HepG2 (cell line): ENCODE data around the gene ZNF154. TPM values are rescaled to one million over a fixed set of nuclear protein-coding genes. Genes with fewer than 3 reads are reported as not detected.

ENCODE experiments used
- ATAC-seq: fragments of 200-7000 bp; cut with Tn5 transposase; 3 replicates; pipeline ENCODE4 v1.9.1; 2020; ENCODE audit warnings: mild to moderate bottlenecking, moderate library complexity
- BruUV-seq: library from RNA; stranded (reverse); fragments of 400-500 nt; replicated peaks from 2 replicates; lab custom pipeline; 2021; lab: Mats Ljungman, UMichigan
- CTCF ChIA-PET: fragments of 300-600 bp; formaldehyde crosslinking; extraction: SDS; loops from one replicate; lab custom pipeline; 2021; ENCODE audit warnings: low total read pairs, inconsistent platforms, low intra/inter-chr PET ratio; lab: Yijun Ruan, JAX
- POLR2A ChIA-PET: fragments of 350-600 bp; sonication (Branson Sonifier 250); formaldehyde crosslinking; loops from one replicate; lab custom pipeline; 2020; ENCODE audit warnings: antibody characterized with exemption, inconsistent platforms; lab: Yijun Ruan, JAX
- DNase-seq: peaks from one replicate; pipeline ENCODE4 v3.0.0-alpha.2; 2015; ENCODE audit warnings: low spot score
- FAIRE-seq: peaks from 3 replicates; lab custom pipeline; 2011; peaks lifted over from hg19 to GRCh38; lab: Jason Lieb, UNC
- H2AFZ ChIP-seq: one replicate; pipeline ENCODE4 v1.6.1; 2011; ENCODE audit warnings: low read length, inconsistent platforms
- H3K27ac ChIP-seq: fragments of 300-600 bp; 3 replicates; pipeline ENCODE4 v1.8.0; 2011; ENCODE audit warnings: mixed run types, mild to moderate bottlenecking, mixed read lengths, low read length, inconsistent platforms; ENCODE audit not compliant: insufficient read depth; ENCODE audit errors: extremely low read length
- H3K27me3 ChIP-seq, 2 experiments: fragments of 200-600 bp in 1 of 2; 2 replicates in 1 of 2; 3 replicates in 1 of 2; pipeline versions ENCODE4 v1.6.0 to v1.8.0; 2011; ENCODE audit warnings: low read length in 2 of 2, mild to moderate bottlenecking in 2 of 2, moderate library complexity in 2 of 2, inconsistent platforms in 1 of 2; ENCODE audit not compliant: insufficient read depth in 2 of 2, control insufficient read depth in 1 of 2
- H3K36me3 ChIP-seq, 2 experiments: fragments of 200-600 bp in 1 of 2; replicated peaks in 1 of 2; 2 replicates in 1 of 2; 3 replicates in 1 of 2; pipeline versions ENCODE4 v1.5.1 to v1.8.0; 2011; ENCODE audit warnings: low read length in 2 of 2, inconsistent platforms in 1 of 2; ENCODE audit not compliant: insufficient read depth in 2 of 2, control insufficient read depth in 1 of 2
- H3K4me1 ChIP-seq: 2 replicates; pipeline ENCODE4 v1.5.1; 2012; ENCODE audit warnings: low read length, inconsistent platforms; ENCODE audit not compliant: insufficient read depth
- H3K4me2 ChIP-seq: 2 replicates; pipeline ENCODE4 v1.6.0; 2011; ENCODE audit warnings: low read depth, low read length, inconsistent platforms
- H3K4me3 ChIP-seq, 3 experiments: fragments of 200-600 bp in 1 of 3; sonication (generic), shearing (Covaris generic) in 1 of 3; replicated peaks in 1 of 3; 2 replicates each; pipeline ENCODE4 v1.5.1; 2011 to 2016; ENCODE audit warnings: low read length in 3 of 3, inconsistent platforms in 2 of 3, low read depth in 2 of 3, mild to moderate bottlenecking in 2 of 3, control low read depth in 1 of 3, mixed read lengths in 1 of 3; ENCODE audit not compliant: insufficient read depth in 1 of 3
- H3K79me2 ChIP-seq: one replicate; pipeline ENCODE4 v1.6.1; 2011; ENCODE audit warnings: low read length, inconsistent platforms; ENCODE audit not compliant: insufficient read depth
- H3K9ac ChIP-seq: 2 replicates; pipeline ENCODE4 v1.6.0; 2011; ENCODE audit warnings: mild to moderate bottlenecking, low read depth, low read length, inconsistent platforms; ENCODE audit not compliant: insufficient read depth
- H3K9me3 ChIP-seq: 2 replicates; pipeline ENCODE4 v1.5.1; 2012; ENCODE audit warnings: mild to moderate bottlenecking, low read length
- H4K20me1 ChIP-seq: 2 replicates; pipeline ENCODE4 v1.6.0; 2011; ENCODE audit warnings: inconsistent platforms, mild to moderate bottlenecking, low read length, moderate library complexity; ENCODE audit not compliant: insufficient read depth
- ATRX ChIP-seq: sonication (generic); formaldehyde crosslinking; IDR thresholded peaks from 2 replicates; pipeline ENCODE4 v1.4.0; 2020; ENCODE audit warnings: missing genetic modification reagents, borderline replicate concordance
- EED ChIP-seq: sonication (generic); formaldehyde crosslinking; IDR thresholded peaks from 2 replicates; pipeline ENCODE4 v1.5.0; 2020; ENCODE audit warnings: mild to moderate bottlenecking, missing genetic modification reagents
- EHMT2 ChIP-seq: fragments of 200-600 bp; sonication (generic); IDR thresholded peaks from 2 replicates; pipeline ENCODE4 v1.7.0; 2017; ENCODE audit warnings: antibody characterized with exemption, low read depth, low read length, borderline replicate concordance
- GTF3A ChIP-seq: sonication (generic); formaldehyde crosslinking; conservative IDR thresholded peaks from 2 replicates; pipeline ENCODE4 v1.4.0; 2020; ENCODE audit warnings: mild to moderate bottlenecking, missing genetic modification reagents
- KLF6 ChIP-seq: IDR thresholded peaks from 2 replicates; pipeline ENCODE4 v1.8.0; 2016; ENCODE audit warnings: missing biosample characterization, missing genetic modification reagents
- POLR2A ChIP-seq, 2 experiments: IDR thresholded peaks; 2 replicates each; pipeline ENCODE4 v1.6.1; 2011; ENCODE audit warnings: low read depth in 2 of 2, low read length in 2 of 2, mild to moderate bottlenecking in 1 of 2, moderate library complexity in 1 of 2; ENCODE audit not compliant: insufficient read depth in 1 of 2
- PRPF4 ChIP-seq: fragments of 200-400 bp; formaldehyde crosslinking; IDR thresholded peaks from 2 replicates; pipeline ENCODE4 v1.6.1; 2016; ENCODE audit warnings: low read length, low read depth; ENCODE audit not compliant: poor library complexity, severe bottlenecking
- TBX2 ChIP-seq: sonication (generic); formaldehyde crosslinking; IDR thresholded peaks from 2 replicates; pipeline ENCODE4 v1.5.0; 2020; ENCODE audit warnings: missing genetic modification reagents, mild to moderate bottlenecking, borderline replicate concordance
- TERF1 ChIP-seq: sonication (generic); formaldehyde crosslinking; IDR thresholded peaks from 2 replicates; pipeline ENCODE4 v1.8.0; 2022; ENCODE audit warnings: mild to moderate bottlenecking, missing genetic modification reagents, moderate library complexity
- YY1 ChIP-seq: IDR thresholded peaks from 2 replicates; pipeline ENCODE4 v1.6.1; 2011; ENCODE audit warnings: low read length, low read depth, moderate library complexity, mild to moderate bottlenecking; ENCODE audit not compliant: insufficient read depth, insufficient replicate concordance
- ZBTB26 ChIP-seq: IDR thresholded peaks from 2 replicates; pipeline ENCODE4 v1.6.1; 2016; ENCODE audit warnings: missing compliant biosample characterization, missing genetic modification reagents, borderline replicate concordance
- ZBTB7B ChIP-seq: sonication (generic); formaldehyde crosslinking; IDR thresholded peaks from 2 replicates; pipeline ENCODE4 v1.4.0; 2020; ENCODE audit warnings: missing genetic modification reagents
- ZNF703 ChIP-seq: sonication (generic); formaldehyde crosslinking; IDR thresholded peaks from 2 replicates; pipeline ENCODE4 v1.5.1; 2020; ENCODE audit warnings: missing genetic modification reagents, mild to moderate bottlenecking, moderate library complexity, borderline replicate concordance
- WGBS: methylation state at CpG from one replicate; pipeline ENCODE4 v1.1.6; 2017; ENCODE audit warnings: low lambda C conversion rate; 5-methylcytosine and 5-hydroxymethylcytosine counted together
- in situ Hi-C: cut with HindIII; loops from 2 replicates; pipeline ENCODE4 v1.10.0; 2017; ENCODE audit warnings: low pct_unique_long_range_greater_than_20kb; ENCODE audit not compliant: extremely low pct_ligation_motif_present
- intact Hi-C: fragments of 100-400 bp; cut with micrococcal nuclease; formaldehyde crosslinking; loops from one replicate; pipeline ENCODE4 v1.10.0; 2022; ENCODE audit not compliant: unreplicated experiment
- polyA plus RNA-seq, 8 experiments: library from polyadenylated mRNA; depleted of rRNA in 3 of 8; stranded (reverse) in 7 of 8; unstranded in 1 of 8; fragments of >200 nt; fragmentation: Illumina TruSeq in 4 of 8; extraction: Trizol in 4 of 8; gene quantifications; 2 replicates each; pipeline versions ENCODE4 v1.2.1 to v1.2.3, GENCODE V29; 2011 to 2016; ENCODE audit warnings: low read depth in 4 of 8, missing spikeins in 1 of 8, mixed read lengths in 1 of 8; ENCODE audit not compliant: insufficient read depth in 1 of 8
- total RNA-seq, 5 experiments: library from RNA; depleted of rRNA; stranded (reverse); fragments of >200 nt; fragmentation: Illumina TruSeq; extraction: Trizol; gene quantifications; 2 replicates each; pipeline ENCODE4 v1.2.3, GENCODE V29; 2016; ENCODE audit warnings: low read depth in 1 of 5
- TF ChIP-seq, protein P1 (sequence below): sonication (generic); formaldehyde crosslinking; IDR thresholded peaks from 2 replicates; pipeline ENCODE4 v1.4.0; 2020; ENCODE audit warnings: missing genetic modification reagents
- TF ChIP-seq, protein P2 (sequence below): sonication (generic); formaldehyde crosslinking; IDR thresholded peaks from 2 replicates; pipeline ENCODE4 v1.8.0; 2022; ENCODE audit warnings: missing genetic modification reagents, low read depth, mild to moderate bottlenecking, borderline replicate concordance
- TF ChIP-seq, protein P3 (sequence below): sonication (generic); formaldehyde crosslinking; IDR thresholded peaks from 2 replicates; pipeline ENCODE4 v1.4.0; 2020; ENCODE audit warnings: missing genetic modification reagents

Gene ZNF154
- total and polyA plus RNA-seq, 2 of the 13 experiments (the other 11 are each of a cell fraction or from before 2014, with no cell fraction given), result not detected

DNA sequence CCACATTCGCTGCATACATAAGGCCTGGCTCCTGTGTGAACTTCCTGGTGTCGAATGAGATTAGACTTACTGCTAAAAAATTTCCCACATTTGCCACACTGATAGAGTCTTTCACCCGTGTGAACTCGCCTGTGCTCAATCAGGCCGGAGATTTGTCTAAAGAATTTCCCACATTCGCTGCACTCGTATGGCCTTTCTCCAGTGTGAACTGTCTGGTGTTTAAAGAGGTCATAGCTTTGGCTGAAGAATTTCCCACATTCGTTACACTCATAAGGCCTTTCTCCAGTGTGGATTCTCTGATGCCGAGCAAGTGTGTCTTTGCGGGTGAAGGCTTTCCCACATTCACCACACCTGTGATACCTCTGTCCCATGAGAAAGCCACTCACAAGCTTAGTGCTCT lies 11.9 kb upstream of the ZNF154 start (continued):
- TF ChIP-seq YY1, result no peak
- no peak for TF ChIP-seq ZNF703 (CRISPR knock-in tag)
- no peak for TF ChIP-seq POLR2A (IDR thresholded peaks at IDR 0.05; ENCODE audit: insufficient read depth in 1 of 2, low read depth in 2 of 2, low read length in 2 of 2)
- TF ChIP-seq, all 625 proteins: peak for 0

DNA sequence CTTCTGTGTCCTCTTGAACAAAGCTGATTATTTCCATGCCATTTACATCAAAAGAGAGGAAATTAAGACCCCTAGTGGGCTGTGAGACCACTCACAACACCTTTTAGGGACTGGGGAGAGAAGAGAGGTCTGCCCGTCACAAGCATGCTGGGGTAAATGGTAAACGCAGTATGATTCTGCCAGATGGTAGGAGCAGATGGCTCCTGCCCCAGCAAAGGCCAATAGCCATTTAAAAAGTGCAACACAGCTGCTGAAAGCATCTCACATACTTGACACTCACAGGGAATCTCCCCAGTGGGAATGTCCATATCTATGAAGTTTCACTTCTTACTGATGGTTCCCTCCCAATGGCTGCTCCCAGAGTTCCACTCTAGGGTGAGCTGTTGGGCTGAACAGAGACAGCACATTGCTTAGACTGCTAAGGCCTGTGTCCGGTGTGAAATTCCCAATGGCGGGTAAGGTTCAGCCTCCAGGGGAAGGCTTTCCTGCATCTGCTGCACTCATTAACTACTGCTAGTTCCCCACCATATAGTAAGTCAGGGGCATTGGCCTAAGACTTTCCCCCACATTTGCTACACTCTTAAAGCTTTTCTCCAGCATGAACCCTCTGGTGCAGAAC lies 11.0 kb upstream of the ZNF154 start:
- intact Hi-C loops (no loop called here), in situ Hi-C loops (no loop called here)
- H2AFZ ChIP-seq, result no peak overlapping the region
- ChIA-PET CTCF (no interaction called here), POLR2A (no interaction called here)
- H3K4me3 ChIP-seq, result no peak overlapping the region
- BruUV-seq, result no TSS peak
- H3K4me1 ChIP-seq, result no peaks in the 10 kb centered on the region
- no peak overlapping the region for H3K4me2 ChIP-seq
- no peaks in the 10 kb centered on the region for H3K9me3 ChIP-seq
- no peak overlapping the region for H3K9ac ChIP-seq
- ATAC-seq (no peak), DNase-seq (no peak), FAIRE-seq (no peak)
- 100% methylated on average over 4 of the region's 4 CpGs for WGBS
- peaks cover 0 to 1% of the 10 kb centered on the region in 2 experiments; a peak in 2 of 5 replicates for H3K36me3 ChIP-seq
- H4K20me1 ChIP-seq, result no peaks in the 10 kb centered on the region
- no peaks in the 10 kb centered on the region for H3K79me2 ChIP-seq
- no peak overlapping the region for H3K27ac ChIP-seq
- no peaks in the 10 kb centered on the region for H3K27me3 ChIP-seq
- TF ChIP-seq EHMT2 (no peak), TERF1 (CRISPR knock-in tag) (no peak), KLF6 (CRISPR knock-in tag) (no peak), EED (no peak), TBX2 (CRISPR knock-in tag) (no peak), ATRX (no peak), ZBTB7B (no peak), GTF3A (CRISPR knock-in tag) (no peak), PRPF4 (no peak), ZBTB26 (CRISPR knock-in tag) (no peak)
- TF ChIP-seq, protein P1, sequence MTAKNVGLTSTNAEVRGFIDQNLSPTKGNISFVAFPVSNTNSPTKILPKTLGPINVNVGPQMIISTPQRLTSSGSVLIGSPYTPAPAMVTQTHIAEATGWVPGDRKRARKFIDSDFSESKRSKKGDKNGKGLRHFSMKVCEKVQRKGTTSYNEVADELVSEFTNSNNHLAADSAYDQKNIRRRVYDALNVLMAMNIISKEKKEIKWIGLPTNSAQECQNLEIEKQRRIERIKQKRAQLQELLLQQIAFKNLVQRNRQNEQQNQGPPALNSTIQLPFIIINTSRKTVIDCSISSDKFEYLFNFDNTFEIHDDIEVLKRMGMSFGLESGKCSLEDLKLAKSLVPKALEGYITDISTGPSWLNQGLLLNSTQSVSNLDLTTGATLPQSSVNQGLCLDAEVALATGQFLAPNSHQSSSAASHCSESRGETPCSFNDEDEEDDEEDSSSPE, result no peak
- TF ChIP-seq, protein P2, sequence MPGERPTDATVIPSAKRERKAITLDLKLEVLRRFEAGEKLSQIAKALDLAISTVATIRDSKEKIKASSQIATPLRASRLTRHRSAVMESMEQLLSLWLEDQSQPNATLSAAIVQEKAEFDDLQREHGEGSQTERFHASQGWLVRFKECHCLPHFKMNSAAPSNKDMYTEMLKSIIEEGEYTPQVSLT, result no peak
- TF ChIP-seq, protein P3, sequence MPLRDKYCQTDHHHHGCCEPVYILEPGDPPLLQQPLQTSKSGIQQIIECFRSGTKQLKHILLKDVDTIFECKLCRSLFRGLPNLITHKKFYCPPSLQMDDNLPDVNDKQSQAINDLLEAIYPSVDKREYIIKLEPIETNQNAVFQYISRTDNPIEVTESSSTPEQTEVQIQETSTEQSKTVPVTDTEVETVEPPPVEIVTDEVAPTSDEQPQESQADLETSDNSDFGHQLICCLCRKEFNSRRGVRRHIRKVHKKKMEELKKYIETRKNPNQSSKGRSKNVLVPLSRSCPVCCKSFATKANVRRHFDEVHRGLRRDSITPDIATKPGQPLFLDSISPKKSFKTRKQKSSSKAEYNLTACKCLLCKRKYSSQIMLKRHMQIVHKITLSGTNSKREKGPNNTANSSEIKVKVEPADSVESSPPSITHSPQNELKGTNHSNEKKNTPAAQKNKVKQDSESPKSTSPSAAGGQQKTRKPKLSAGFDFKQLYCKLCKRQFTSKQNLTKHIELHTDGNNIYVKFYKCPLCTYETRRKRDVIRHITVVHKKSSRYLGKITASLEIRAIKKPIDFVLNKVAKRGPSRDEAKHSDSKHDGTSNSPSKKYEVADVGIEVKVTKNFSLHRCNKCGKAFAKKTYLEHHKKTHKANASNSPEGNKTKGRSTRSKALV (CRISPR knock-in tag), result no peak
